Gastrocnemius medialis (tissue), 4 donors: ENCODE results near the gene PRKAG2.

Source experiments
- POLR2A ChIP-seq, 2 donors: fragments of 450-650 bp; IDR thresholded peaks; one replicate each; pipeline ENCODE4 v1.6.1; 2017; ENCODE audit warnings: antibody characterized with exemption in 2 of 2, mild to moderate bottlenecking in 2 of 2, moderate library complexity in 2 of 2
- TF ChIP-seq, protein P1 (sequence below), 5 experiments: fragments of 450-650 bp in 3 of 5; fragments of 200-600 bp in 2 of 5; sonication (generic) in 2 of 5; IDR thresholded peaks in 4 of 5; conservative IDR thresholded peaks in 1 of 5; 1 replicate in 4 of 5; 2 replicates in 1 of 5; pipeline ENCODE4 v1.5.1; 2016 to 2019; ENCODE audit warnings: antibody characterized with exemption in 5 of 5, mild to moderate bottlenecking in 3 of 5, moderate library complexity in 3 of 5

DNA sequence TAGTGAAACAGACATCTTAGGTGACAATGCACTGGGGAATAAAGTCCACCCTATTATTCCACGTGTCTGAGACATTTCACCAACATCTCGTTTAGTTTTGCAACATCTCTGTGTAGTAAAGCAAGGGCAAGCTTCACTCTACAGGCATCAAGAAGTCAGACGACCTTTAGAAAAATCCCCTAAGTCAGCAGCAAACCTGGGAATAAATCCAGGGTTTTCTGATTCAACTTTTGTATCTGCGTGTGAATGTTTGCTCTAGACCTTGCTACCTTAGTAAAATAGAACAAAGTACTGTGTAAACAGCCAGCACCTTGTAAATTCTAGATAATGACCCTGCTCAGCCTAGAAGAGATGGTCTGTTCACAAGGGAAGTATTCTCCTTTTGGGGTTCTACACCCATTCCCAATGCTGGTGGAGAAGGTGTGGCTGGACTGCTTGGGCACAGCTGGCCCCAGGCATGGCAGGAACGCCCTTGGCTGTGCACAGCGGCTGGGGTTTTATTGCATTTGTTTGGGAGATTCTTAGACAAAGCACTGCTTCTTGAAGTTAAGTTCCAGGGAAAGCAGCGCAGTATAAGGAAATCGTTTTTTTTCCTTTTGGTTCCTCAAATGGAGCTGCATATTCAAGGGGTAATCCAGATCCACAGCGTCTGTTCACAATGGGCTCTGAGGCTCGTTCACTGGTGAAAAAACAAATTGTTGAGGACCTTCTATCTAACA is 41.0 kb upstream of the PRKAG2 start:
- no peak for TF ChIP-seq POLR2A (IDR thresholded peaks at IDR 0.05)
- TF ChIP-seq, protein P1, sequence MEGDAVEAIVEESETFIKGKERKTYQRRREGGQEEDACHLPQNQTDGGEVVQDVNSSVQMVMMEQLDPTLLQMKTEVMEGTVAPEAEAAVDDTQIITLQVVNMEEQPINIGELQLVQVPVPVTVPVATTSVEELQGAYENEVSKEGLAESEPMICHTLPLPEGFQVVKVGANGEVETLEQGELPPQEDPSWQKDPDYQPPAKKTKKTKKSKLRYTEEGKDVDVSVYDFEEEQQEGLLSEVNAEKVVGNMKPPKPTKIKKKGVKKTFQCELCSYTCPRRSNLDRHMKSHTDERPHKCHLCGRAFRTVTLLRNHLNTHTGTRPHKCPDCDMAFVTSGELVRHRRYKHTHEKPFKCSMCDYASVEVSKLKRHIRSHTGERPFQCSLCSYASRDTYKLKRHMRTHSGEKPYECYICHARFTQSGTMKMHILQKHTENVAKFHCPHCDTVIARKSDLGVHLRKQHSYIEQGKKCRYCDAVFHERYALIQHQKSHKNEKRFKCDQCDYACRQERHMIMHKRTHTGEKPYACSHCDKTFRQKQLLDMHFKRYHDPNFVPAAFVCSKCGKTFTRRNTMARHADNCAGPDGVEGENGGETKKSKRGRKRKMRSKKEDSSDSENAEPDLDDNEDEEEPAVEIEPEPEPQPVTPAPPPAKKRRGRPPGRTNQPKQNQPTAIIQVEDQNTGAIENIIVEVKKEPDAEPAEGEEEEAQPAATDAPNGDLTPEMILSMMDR (IDR thresholded peaks at IDR 0.05 in 4 of 5, conservative IDR thresholded peaks at IDR 0.05 in 1 of 5), result no peak
